ENCODE data around the gene GLYATL3. TPM values are rescaled to one million over a fixed set of nuclear protein-coding genes. Genes with fewer than 3 reads are reported as not detected.

GLYATL3 gene
- total RNA-seq, 4 donors from 2014 or later = not detected

- peaks cover 13 to 21% (median 20%) of the 10 kb centered on the region in 3 donors for H3K27me3 ChIP-seq
- in situ Hi-C loops (cut with MboI; ENCODE audit: low sequenced_read_pairs in 4 of 4) = no loop called here
- no peak for ATAC-seq
Observed at GRCh38 chr6:49550492-49551077, 50.9 kb downstream of the GLYATL3 start, which contains the start of gene C6orf141. Gene C6orf141 (plus strand): TSS chr6:49550668. CDS start chr6:49550793, 125 bp downstream.

GRCh38 chr6:49551078-49551865 is 51.5 kb downstream of the GLYATL3 start:
- H3K27me3 ChIP-seq = peaks cover 13 to 21% (median 20%) of the 10 kb centered on the region in 3 donors
- H3K4me1 ChIP-seq = peaks cover 0 to 10% of the 10 kb centered on the region in 2 donors
- peak overlapping the region; percentile 38 to 60 (median 54) for H3K4me3 ChIP-seq
- in situ Hi-C loops (cut with MboI; ENCODE audit: low sequenced_read_pairs in 4 of 4) = no loop called here
- TF ChIP-seq CTCF (IDR thresholded peaks at IDR 0.05 in 4 of 5, conservative IDR thresholded peaks at IDR 0.05 in 1 of 5) (no peak), POLR2A (IDR thresholded peaks at IDR 0.05) (no peak)
- peak overlapping the region in 3 of 4 donors; percentile 37 to 48 (median 40) for H3K27ac ChIP-seq
- ATAC-seq = no peak
- H3K36me3 ChIP-seq = no peaks in the 10 kb centered on the region
- no peak for DNase-seq
- intact Hi-C loops (cut with DNase I; ENCODE audit: low total_unique reads) = no loop called here
- no peaks in the 10 kb centered on the region for H3K9me3 ChIP-seq

More at GRCh38 chr6:49550492-49551077, 50.9 kb downstream of the GLYATL3 start, which contains the start of gene C6orf141:
- peak within 1 kb of the TSS in 3 of 4 donors; percentile 37 to 48 (median 40) for H3K27ac ChIP-seq
- no peak for TF ChIP-seq CTCF (IDR thresholded peaks at IDR 0.05 in 4 of 5, conservative IDR thresholded peaks at IDR 0.05 in 1 of 5)
- TF ChIP-seq POLR2A (IDR thresholded peaks at IDR 0.05) = no peak
- H3K9me3 ChIP-seq = no peaks in the 10 kb centered on the region
- no peak for DNase-seq
- no peaks in the 10 kb centered on the region for H3K36me3 ChIP-seq
- peaks cover 0 to 10% of the 10 kb centered on the region in 2 donors for H3K4me1 ChIP-seq
- intact Hi-C loops (cut with DNase I; ENCODE audit: low total_unique reads) = no loop called here
- peak within 1 kb of the TSS; percentile 38 to 60 (median 54) for H3K4me3 ChIP-seq

GRCh38 chr6:49551866-49552129 is 52.1 kb downstream of the GLYATL3 start:
- DNase-seq (no peak), ATAC-seq (no peak)
- peak overlapping the region; percentile 38 to 60 (median 54) for H3K4me3 ChIP-seq
- H3K4me1 ChIP-seq = peaks cover 0 to 10% of the 10 kb centered on the region in 2 donors
- intact Hi-C loops (cut with DNase I; ENCODE audit: low total_unique reads) = no loop called here
- peaks cover 13 to 21% (median 20%) of the 10 kb centered on the region in 3 donors for H3K27me3 ChIP-seq
- H3K9me3 ChIP-seq = no peaks in the 10 kb centered on the region
- in situ Hi-C loops (cut with MboI; ENCODE audit: low sequenced_read_pairs in 4 of 4) = no loop called here
- H3K36me3 ChIP-seq = no peaks in the 10 kb centered on the region
- TF ChIP-seq CTCF (IDR thresholded peaks at IDR 0.05 in 4 of 5, conservative IDR thresholded peaks at IDR 0.05 in 1 of 5) = no peak
- TF ChIP-seq POLR2A (IDR thresholded peaks at IDR 0.05) = no peak
- peak overlapping the region in 1 of 4 donors; percentile 48 for H3K27ac ChIP-seq

GRCh38 chr6:49552596-49552995 is 52.9 kb downstream of the GLYATL3 start:
- DNase-seq (no peak), ATAC-seq (no peak)
- in situ Hi-C loops (cut with MboI; ENCODE audit: low sequenced_read_pairs in 4 of 4) = no loop called here
- no peak for TF ChIP-seq POLR2A (IDR thresholded peaks at IDR 0.05)
- no peak for TF ChIP-seq CTCF (IDR thresholded peaks at IDR 0.05 in 4 of 5, conservative IDR thresholded peaks at IDR 0.05 in 1 of 5)
- intact Hi-C loops (cut with DNase I; ENCODE audit: low total_unique reads) = no loop called here
- Histone ChIP-seq H3K4me1 (peaks cover 0 to 10% of the 10 kb centered on the region in 2 donors), H3K27ac (no peak overlapping the region), H3K9me3 (no peaks in the 10 kb centered on the region), H3K36me3 (no peaks in the 10 kb centered on the region), H3K27me3 (peaks cover 13 to 21% (median 20%) of the 10 kb centered on the region in 3 donors), H3K4me3 (no peak overlapping the region)
